Daoy (cell line): ENCODE data around the gene IL3RA. TPM values are rescaled to one million over a fixed set of nuclear protein-coding genes. Genes with fewer than 3 reads are reported as not detected.
"Not testable (repeated sequence)": the region's sequence is repeated elsewhere in the genome, so short reads cannot be mapped to it uniquely, and the experiment has no call there.

Experiments
- DNase-seq: peaks from one replicate; pipeline ENCODE4 v3.0.0-alpha.2; 2015; ENCODE audit warnings: low read depth
- total RNA-seq: library from RNA; depleted of rRNA; stranded (reverse); fragments of >200 nt; shearing (Covaris generic); gene quantifications from 2 replicates; pipeline ENCODE4 v1.2.3, GENCODE V29; 2014

The IL3RA gene
- total RNA-seq, 1 experiment from 2014 or later = not detected

GRCh38 chrX:1330605-1331004, 6.0 kb upstream of the IL3RA start:
- no peak for DNase-seq

- DNase-seq = not testable (repeated sequence)
Observed at GRCh38 chrX:1332433-1332832, 4.2 kb upstream of the IL3RA start.

GRCh38 chrX:1334854-1335253, 1.7 kb upstream of the IL3RA start:
- DNase-seq = no peak

GRCh38 chrX:1336948-1337779, 579 bp downstream of the IL3RA start:
- no peak for DNase-seq

GRCh38 chrX:1341545-1342184, 5.1 kb downstream of the IL3RA start:
- DNase-seq = no peak

- DNase-seq = not testable (repeated sequence)
Observed at GRCh38 chrX:1349606-1350005, 13.0 kb downstream of the IL3RA start.

- no peak for DNase-seq
Observed at GRCh38 chrX:1351981-1352714, 15.6 kb downstream of the IL3RA start.

- DNase-seq = no peak
Observed at GRCh38 chrX:1354036-1355019, 17.7 kb downstream of the IL3RA start.

- DNase-seq = no peak
Observed at GRCh38 chrX:1355131-1356046, 18.8 kb downstream of the IL3RA start.

- no peak for DNase-seq
Observed at GRCh38 chrX:1357993-1358392, 21.4 kb downstream of the IL3RA start.

- DNase-seq = no peak
Observed at GRCh38 chrX:1358793-1359476, 22.4 kb downstream of the IL3RA start.

- no peak for DNase-seq
Observed at GRCh38 chrX:1359477-1359873, 22.9 kb downstream of the IL3RA start.

- no peak for DNase-seq
Observed at GRCh38 chrX:1360171-1360570, 23.6 kb downstream of the IL3RA start.

- DNase-seq = peak; percentile 36
Observed at GRCh38 chrX:1361275-1361674, 24.7 kb downstream of the IL3RA start.

- no peak for DNase-seq
Observed at GRCh38 chrX:1361910-1362309, 25.3 kb downstream of the IL3RA start.

- DNase-seq = not testable (repeated sequence)
Observed at GRCh38 chrX:1366363-1366762, 29.8 kb downstream of the IL3RA start.

GRCh38 chrX:1368385-1368698, 31.8 kb downstream of the IL3RA start:
- no peak for DNase-seq

GRCh38 chrX:1378306-1378759, 41.7 kb downstream of the IL3RA start:
- DNase-seq = no peak

- DNase-seq = no peak
Observed at GRCh38 chrX:1380672-1381233, 44.2 kb downstream of the IL3RA start.
